Trophoblast cell (in vitro differentiated cells and primary cell): ENCODE results near the gene HEPN1.

Source experiments
- DNase-seq, 2 donors: peaks; one replicate each; pipeline ENCODE4 v3.0.0-alpha.2; 2016
- H2AFZ ChIP-seq: 2 replicates; pipeline ENCODE4 v1.6.1; 2013; ENCODE audit warnings: low read length, moderate library complexity, mild to moderate bottlenecking; ENCODE audit not compliant: insufficient read depth, poor library complexity
- H2AK5ac ChIP-seq: 2 replicates; pipeline ENCODE4 v1.6.1; 2013; ENCODE audit warnings: mild to moderate bottlenecking, low read length
- H2BK120ac ChIP-seq: 2 replicates; pipeline ENCODE4 v1.6.1; 2013; ENCODE audit warnings: low read length, mild to moderate bottlenecking, moderate library complexity; ENCODE audit not compliant: insufficient read depth, poor library complexity
- H2BK12ac ChIP-seq: 2 replicates; pipeline ENCODE4 v1.6.1; 2013; ENCODE audit warnings: mild to moderate bottlenecking, low read length, moderate library complexity
- H2BK5ac ChIP-seq: 2 replicates; pipeline ENCODE4 v1.6.1; 2013; ENCODE audit warnings: low read length, low read depth, moderate library complexity, mild to moderate bottlenecking; ENCODE audit not compliant: poor library complexity
- H3K14ac ChIP-seq: 2 replicates; pipeline ENCODE4 v1.6.1; 2013; ENCODE audit warnings: mild to moderate bottlenecking, low read length
- H3K18ac ChIP-seq: 2 replicates; pipeline ENCODE4 v1.6.1; 2013; ENCODE audit warnings: mild to moderate bottlenecking, low read length
- H3K23ac ChIP-seq: 2 replicates; pipeline ENCODE4 v1.6.1; 2013; ENCODE audit warnings: low read length
- H3K27ac ChIP-seq: 2 replicates; pipeline ENCODE4 v1.5.1; 2013; ENCODE audit warnings: low read depth, mild to moderate bottlenecking, inconsistent platforms, low read length, moderate library complexity
- H3K27me3 ChIP-seq: 2 replicates; pipeline ENCODE4 v1.6.1; 2013; ENCODE audit warnings: inconsistent platforms, mild to moderate bottlenecking, low read length, moderate library complexity; ENCODE audit not compliant: insufficient read depth
- H3K36me3 ChIP-seq, 2 experiments: 1 replicate in 1 of 2; 2 replicates in 1 of 2; pipeline ENCODE4 v1.6.1; 2013; ENCODE audit warnings: low read length in 2 of 2, mild to moderate bottlenecking in 2 of 2, moderate library complexity in 1 of 2; ENCODE audit not compliant: insufficient read depth in 2 of 2, control insufficient read depth in 1 of 2
- H3K4ac ChIP-seq: 2 replicates; pipeline ENCODE4 v1.6.1; 2013; ENCODE audit warnings: low read depth, mild to moderate bottlenecking, low read length, moderate library complexity
- H3K4me1 ChIP-seq, 2 experiments: 1 replicate in 1 of 2; 2 replicates in 1 of 2; pipeline ENCODE4 v1.6.1; 2013; ENCODE audit warnings: low read length in 2 of 2, mild to moderate bottlenecking in 2 of 2, moderate library complexity in 1 of 2; ENCODE audit not compliant: insufficient read depth in 2 of 2, control insufficient read depth in 1 of 2
- H3K4me2 ChIP-seq: 2 replicates; pipeline ENCODE4 v1.6.1; 2013; ENCODE audit warnings: inconsistent platforms, mild to moderate bottlenecking, low read length, moderate library complexity
- H3K4me3 ChIP-seq: 2 replicates; pipeline ENCODE4 v1.5.1; 2013; ENCODE audit warnings: mild to moderate bottlenecking, low read depth, low read length, inconsistent platforms
- H3K79me1 ChIP-seq: one replicate; pipeline ENCODE4 v1.6.1; 2013; ENCODE audit warnings: low read length
- H3K79me2 ChIP-seq: 2 replicates; pipeline ENCODE4 v1.6.1; 2013; ENCODE audit warnings: low read length, mild to moderate bottlenecking; ENCODE audit not compliant: control insufficient read depth, insufficient read depth, poor library complexity
- H3K9ac ChIP-seq: 2 replicates; pipeline ENCODE4 v1.6.1; 2013; ENCODE audit warnings: mild to moderate bottlenecking, low read length
- H3K9me3 ChIP-seq: 2 replicates; pipeline ENCODE4 v1.6.1; 2013; ENCODE audit warnings: low read depth, mild to moderate bottlenecking, control low read depth, inconsistent platforms, low read length; ENCODE audit not compliant: insufficient read depth
- H4K12ac ChIP-seq: 2 replicates; pipeline ENCODE4 v1.6.1; 2013; ENCODE audit warnings: low read depth, mild to moderate bottlenecking, low read length, moderate library complexity
- H4K8ac ChIP-seq: 2 replicates; pipeline ENCODE4 v1.6.1; 2013; ENCODE audit warnings: low read depth, mild to moderate bottlenecking, low read length, moderate library complexity
- H4K91ac ChIP-seq: one replicate; pipeline ENCODE4 v1.6.1; 2013; ENCODE audit warnings: low read depth, mild to moderate bottlenecking, low read length, moderate library complexity
- WGBS: extraction: QIAGEN DNeasy Blood & Tissue Kit; methylation state at CpG from one replicate; pipeline ENCODE4 v1.1.7; 2013; ENCODE audit warnings: missing lambda C conversion rate; ENCODE audit not compliant: insufficient read length, insufficient coverage; ENCODE audit errors: extremely low coverage; 5-methylcytosine and 5-hydroxymethylcytosine counted together

HEPN1 gene

GRCh38 chr11:124915541-124916369, 3.3 kb upstream of the HEPN1 start:
- no peak for DNase-seq
- Histone ChIP-seq H2AFZ (no peak overlapping the region), H3K27ac (no peak overlapping the region), H3K27me3 (no peaks in the 10 kb centered on the region), H3K36me3 (no peaks in the 10 kb centered on the region), H4K12ac (no peak overlapping the region), H3K9ac (no peak overlapping the region), H2BK5ac (no peak overlapping the region), H3K23ac (no peak overlapping the region), H2BK12ac (no peak overlapping the region), H3K79me2 (no peaks in the 10 kb centered on the region), H3K4ac (no peak overlapping the region), H3K4me2 (no peak overlapping the region), H2BK120ac (no peak overlapping the region), H3K18ac (no peak overlapping the region), H3K4me3 (no peak overlapping the region), H2AK5ac (no peak overlapping the region), H3K4me1 (no peaks in the 10 kb centered on the region), H3K9me3 (peaks cover 3% of the 10 kb centered on the region), H4K91ac (no peak overlapping the region), H3K14ac (no peak overlapping the region), H3K79me1 (no peaks in the 10 kb centered on the region), H4K8ac (no peak overlapping the region)
- WGBS: no CpG with 5 or more reads among the region's 3 CpGs

DNA sequence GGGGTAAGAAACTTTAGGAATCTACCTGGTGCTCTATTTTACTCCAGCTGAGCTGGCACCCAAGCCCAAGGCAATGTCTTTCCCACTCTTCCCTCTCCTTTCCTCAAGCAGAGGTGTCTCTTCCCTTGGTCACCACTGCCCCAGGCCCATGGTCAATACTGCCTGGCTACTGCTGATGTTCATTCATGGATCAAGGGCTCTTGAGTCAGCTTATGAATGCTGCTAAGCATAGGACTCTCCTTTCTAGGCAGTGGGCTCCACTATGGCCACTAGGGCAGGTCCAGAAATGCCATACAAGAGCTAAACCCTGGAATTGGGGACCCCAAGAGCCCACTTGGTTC, 2.7 kb upstream of the HEPN1 start:
- Histone ChIP-seq H4K8ac (no peak overlapping the region), H2AFZ (no peak overlapping the region), H3K4me3 (no peak overlapping the region), H2BK12ac (no peak overlapping the region), H3K79me2 (peaks cover 2% of the 10 kb centered on the region), H3K27ac (no peak overlapping the region), H3K18ac (no peak overlapping the region), H3K14ac (no peak overlapping the region), H3K23ac (no peak overlapping the region), H2AK5ac (no peak overlapping the region), H3K9me3 (peaks cover 3% of the 10 kb centered on the region), H3K9ac (no peak overlapping the region), H3K4ac (no peak overlapping the region), H4K91ac (no peak overlapping the region), H3K4me1 (peaks cover 0 to 5% of the 10 kb centered on the region in 2 experiments), H3K36me3 (no peaks in the 10 kb centered on the region), H3K27me3 (peaks cover 2% of the 10 kb centered on the region), H3K4me2 (no peak overlapping the region), H2BK120ac (no peak overlapping the region), H2BK5ac (no peak overlapping the region), H4K12ac (no peak overlapping the region), H3K79me1 (peaks cover 4% of the 10 kb centered on the region)
- no peak for DNase-seq

DNA sequence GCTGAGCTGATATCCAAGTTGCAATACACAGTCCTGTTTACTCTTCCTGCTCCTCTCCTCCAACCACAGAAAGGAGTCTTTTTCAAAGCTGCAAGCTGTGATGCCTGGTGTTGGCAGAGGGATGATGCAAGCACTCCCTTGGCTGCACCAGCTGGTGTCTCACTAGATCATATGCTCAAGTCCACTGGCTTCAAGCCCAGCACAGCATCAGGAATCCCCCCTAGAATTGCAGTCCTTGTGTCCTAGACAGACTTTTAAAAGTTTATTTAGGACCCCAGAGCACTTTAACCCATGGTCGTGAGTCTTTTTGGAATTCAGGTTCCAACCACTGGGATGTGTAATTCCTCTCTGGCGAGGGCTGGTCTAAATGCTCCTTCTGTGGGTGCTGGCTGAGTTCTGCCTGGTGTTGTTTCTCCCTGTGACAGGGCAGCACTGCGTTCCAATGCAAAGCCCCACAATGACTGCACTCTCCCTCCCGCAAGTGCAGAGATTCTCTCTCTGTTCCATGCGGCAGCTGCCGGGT, 1.9 kb upstream of the HEPN1 start:
- Histone ChIP-seq H3K4me2 (no peak overlapping the region), H3K79me1 (peaks cover 4% of the 10 kb centered on the region), H3K9ac (no peak overlapping the region), H3K9me3 (peaks cover 3% of the 10 kb centered on the region), H2AFZ (no peak overlapping the region), H3K18ac (no peak overlapping the region), H3K23ac (no peak overlapping the region), H3K79me2 (peaks cover 2% of the 10 kb centered on the region), H3K27me3 (peaks cover 7% of the 10 kb centered on the region), H4K91ac (no peak overlapping the region), H3K14ac (no peak overlapping the region), H4K8ac (no peak overlapping the region), H2BK120ac (no peak overlapping the region), H3K4me3 (no peak overlapping the region), H2BK5ac (no peak overlapping the region), H3K27ac (no peak overlapping the region), H4K12ac (no peak overlapping the region), H3K4ac (no peak overlapping the region), H2AK5ac (no peak overlapping the region), H2BK12ac (no peak overlapping the region), H3K4me1 (peaks cover 0 to 5% of the 10 kb centered on the region in 2 experiments), H3K36me3 (no peaks in the 10 kb centered on the region)
- no peak for DNase-seq
- no CpG with 5 or more reads among the region's 6 CpGs for WGBS

GRCh38 chr11:124919898-124920297, 848 bp downstream of the HEPN1 start:
- H3K79me2 ChIP-seq: peaks cover 2% of the 10 kb centered on the region
- no CpG with 5 or more reads among the region's 2 CpGs for WGBS
- H3K4me3 ChIP-seq: no peak overlapping the region
- H3K9me3 ChIP-seq: peaks cover 5% of the 10 kb centered on the region
- H4K8ac ChIP-seq: no peak overlapping the region
- H2AK5ac ChIP-seq: no peak overlapping the region
- H3K36me3 ChIP-seq: no peaks in the 10 kb centered on the region
- DNase-seq: no peak
- H2BK120ac ChIP-seq: no peak overlapping the region
- H2AFZ ChIP-seq: no peak overlapping the region
- no peak overlapping the region for H3K9ac ChIP-seq
- H3K4me2 ChIP-seq: no peak overlapping the region
- peaks cover 4% of the 10 kb centered on the region for H3K79me1 ChIP-seq
- peaks cover 7% of the 10 kb centered on the region for H3K27me3 ChIP-seq
- no peak overlapping the region for H3K4ac ChIP-seq
- H4K91ac ChIP-seq: no peak overlapping the region
- H2BK12ac ChIP-seq: no peak overlapping the region
- H4K12ac ChIP-seq: no peak overlapping the region
- H3K4me1 ChIP-seq: peaks cover 0 to 5% of the 10 kb centered on the region in 2 experiments
- no peak overlapping the region for H3K23ac ChIP-seq
- no peak overlapping the region for H3K27ac ChIP-seq
- no peak overlapping the region for H3K14ac ChIP-seq
- no peak overlapping the region for H3K18ac ChIP-seq
- H2BK5ac ChIP-seq: no peak overlapping the region
